ENCODE data around the gene GAREM2. TPM values are rescaled to one million over a fixed set of nuclear protein-coding genes. Genes with fewer than 3 reads are reported as not detected.

GAREM2 gene
- total RNA-seq, 4 donors from 2014 or later: 0.25 to 1.8 (median 0.74) TPM

GRCh38 chr2:26187114-26187513, 14.2 kb downstream of the GAREM2 start:
- TF ChIP-seq CTCF (IDR thresholded peaks at IDR 0.05 in 4 of 5, conservative IDR thresholded peaks at IDR 0.05 in 1 of 5) (no peak), POLR2A (IDR thresholded peaks at IDR 0.05) (no peak)
- Histone ChIP-seq H3K27ac (no peak overlapping the region), H3K4me1 (no peaks in the 10 kb centered on the region), H3K4me3 (no peak overlapping the region), H3K27me3 (no peaks in the 10 kb centered on the region), H3K36me3 (peaks cover 0 to 20% of the 10 kb centered on the region in 2 donors), H3K9me3 (no peaks in the 10 kb centered on the region)
- DNase-seq: no peak
- intact Hi-C loops (cut with DNase I; ENCODE audit: low total_unique reads) (no loop called here), in situ Hi-C loops (cut with MboI; ENCODE audit: low sequenced_read_pairs in 4 of 4) (loop anchor here in 1 of 4 donors (10.0 kb wide), 1 partner anchor 148 kb away; no protein-coding TSS in a partner anchor)
- ATAC-seq: no peak

- no peaks in the 10 kb centered on the region for H3K4me1 ChIP-seq
- no peak for ATAC-seq
- H3K27ac ChIP-seq: no peak overlapping the region
- no peaks in the 10 kb centered on the region for H3K27me3 ChIP-seq
- peaks cover 0 to 25% of the 10 kb centered on the region in 2 donors for H3K36me3 ChIP-seq
- in situ Hi-C loops (cut with MboI; ENCODE audit: low sequenced_read_pairs in 4 of 4): loop anchor here in 1 of 4 donors (10.0 kb wide), 1 partner anchor 147 kb away; no protein-coding TSS in a partner anchor
- TF ChIP-seq POLR2A (IDR thresholded peaks at IDR 0.05) (no peak), CTCF (IDR thresholded peaks at IDR 0.05 in 4 of 5, conservative IDR thresholded peaks at IDR 0.05 in 1 of 5) (no peak)
- no peaks in the 10 kb centered on the region for H3K9me3 ChIP-seq
- H3K4me3 ChIP-seq: no peak overlapping the region
- intact Hi-C loops (cut with DNase I; ENCODE audit: low total_unique reads): no loop called here
- no peak for DNase-seq
Observed at GRCh38 chr2:26187537-26188104, 14.7 kb downstream of the GAREM2 start.

DNA sequence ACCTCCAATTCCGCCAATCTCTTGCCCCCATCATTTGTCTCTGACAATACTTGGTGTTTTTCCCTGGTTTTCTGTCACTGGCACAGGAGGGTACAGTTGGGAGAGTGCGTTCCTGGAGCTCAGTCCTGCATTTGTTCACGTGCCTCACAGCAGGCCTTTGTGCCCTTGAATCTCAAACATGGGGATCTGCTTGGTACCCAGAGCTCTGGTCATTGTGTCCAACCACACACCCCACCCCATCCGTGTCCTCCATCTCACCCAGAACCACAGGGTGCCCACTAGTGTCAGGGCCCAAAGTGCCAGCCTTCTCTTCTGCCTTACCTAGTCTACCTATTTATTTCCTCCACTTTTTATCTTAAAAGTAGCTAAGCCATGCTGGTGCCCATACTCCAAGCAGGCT, 16.2 kb downstream of the GAREM2 start:
- no peak for ATAC-seq
- intact Hi-C loops (cut with DNase I; ENCODE audit: low total_unique reads): no loop called here
- Histone ChIP-seq H3K27ac (peak overlapping the region in 2 of 4 donors; percentile 21 to 33), H3K27me3 (no peaks in the 10 kb centered on the region), H3K9me3 (no peaks in the 10 kb centered on the region), H3K4me3 (no peak overlapping the region), H3K36me3 (peaks cover 0 to 40% of the 10 kb centered on the region in 2 donors), H3K4me1 (no peaks in the 10 kb centered on the region)
- DNase-seq: no peak
- in situ Hi-C loops (cut with MboI; ENCODE audit: low sequenced_read_pairs in 4 of 4): loop anchor here in 1 of 4 donors (10.0 kb wide), 1 partner anchor 146 kb away; no protein-coding TSS in a partner anchor
- no peak for TF ChIP-seq CTCF (IDR thresholded peaks at IDR 0.05 in 4 of 5, conservative IDR thresholded peaks at IDR 0.05 in 1 of 5)
- no peak for TF ChIP-seq POLR2A (IDR thresholded peaks at IDR 0.05)

GRCh38 chr2:26189751-26190150, 16.9 kb downstream of the GAREM2 start:
- Histone ChIP-seq H3K4me1 (no peaks in the 10 kb centered on the region), H3K9me3 (no peaks in the 10 kb centered on the region), H3K36me3 (peaks cover 0 to 46% of the 10 kb centered on the region in 2 donors), H3K4me3 (no peak overlapping the region), H3K27me3 (no peaks in the 10 kb centered on the region), H3K27ac (peak overlapping the region in 2 of 4 donors; percentile 16 to 18)
- ATAC-seq (no peak), DNase-seq (no peak)
- intact Hi-C loops (cut with DNase I; ENCODE audit: low total_unique reads) (loop anchor here (5.0 kb wide), 1 partner anchor 108 kb away; no protein-coding TSS in a partner anchor), in situ Hi-C loops (cut with MboI; ENCODE audit: low sequenced_read_pairs in 4 of 4) (loop anchor here in 1 of 4 donors (10.0 kb wide), 1 partner anchor 145 kb away; no protein-coding TSS in a partner anchor)
- TF ChIP-seq CTCF (IDR thresholded peaks at IDR 0.05 in 4 of 5, conservative IDR thresholded peaks at IDR 0.05 in 1 of 5) (no peak), POLR2A (IDR thresholded peaks at IDR 0.05) (no peak)

Data from gastrocnemius medialis (tissue), 4 donors.